PC-3 (cell line): ENCODE data around the gene STK39. TPM values are rescaled to one million over a fixed set of nuclear protein-coding genes. Genes with fewer than 3 reads are reported as not detected.

Source experiments
- ATAC-seq: fragments of 200-7000 bp; cut with Tn5 transposase; 2 replicates; pipeline ENCODE4 v1.9.1; 2020; ENCODE audit warnings: mild to moderate bottlenecking, moderate library complexity
- BruUV-seq: library from RNA; stranded (reverse); fragments of 400-500 nt; replicated peaks from 2 replicates; lab custom pipeline; 2021; lab: Mats Ljungman, UMichigan
- CTCF ChIA-PET: fragments of 300-600 bp; sonication (Branson Sonifier 250); formaldehyde crosslinking; loops from one replicate; lab custom pipeline; 2022; ENCODE audit warnings: antibody characterized with exemption; lab: Charles Lee
- POLR2A ChIA-PET: fragments of 300-600 bp; sonication (Branson Sonifier 250); formaldehyde crosslinking; loops from one replicate; lab custom pipeline; 2022; ENCODE audit warnings: antibody characterized with exemption; ENCODE audit not compliant: unreplicated experiment; lab: Charles Lee
- DNase-seq: peaks from one replicate; pipeline ENCODE4 v3.0.0-alpha.2; 2015
- H2AFZ ChIP-seq: fragments of 300-600 bp; sonication (generic); 2 replicates; pipeline ENCODE4 v1.6.0; 2016; ENCODE audit warnings: antibody characterized with exemption, low read length
- H3F3A ChIP-seq: fragments of 300-600 bp; sonication (generic); one replicate; pipeline ENCODE4 v1.6.0; 2017; ENCODE audit warnings: antibody characterized with exemption, low read length, control low read depth, mild to moderate bottlenecking; ENCODE audit not compliant: unreplicated experiment
- H3K27ac ChIP-seq: fragments of 300-600 bp; sonication (generic); 2 replicates; pipeline ENCODE4 v1.5.1; 2016; ENCODE audit warnings: mild to moderate bottlenecking, low read length
- H3K27me3 ChIP-seq: fragments of 300-600 bp; sonication (generic); 2 replicates; pipeline ENCODE4 v1.6.1; 2016; ENCODE audit warnings: low read length, mixed read lengths
- H3K36me3 ChIP-seq: fragments of 300-600 bp; sonication (generic); 2 replicates; pipeline ENCODE4 v1.6.1; 2016; ENCODE audit warnings: low read depth, mixed run types, low read length, mixed read lengths
- H3K4me1 ChIP-seq: fragments of 300-600 bp; sonication (generic); 2 replicates; pipeline ENCODE4 v1.5.1; 2016; ENCODE audit warnings: low read length; ENCODE audit not compliant: insufficient read depth
- H3K4me2 ChIP-seq: fragments of 300-600 bp; sonication (generic); 2 replicates; pipeline ENCODE4 v1.6.0; 2016; ENCODE audit warnings: low read length
- H3K4me3 ChIP-seq: fragments of 300-600 bp; sonication (generic); 2 replicates; pipeline ENCODE4 v1.5.1; 2016; ENCODE audit warnings: mild to moderate bottlenecking, low read length, mixed read lengths
- H3K79me2 ChIP-seq: fragments of 300-600 bp; sonication (generic); 2 replicates; pipeline ENCODE4 v1.6.1; 2017; ENCODE audit warnings: low read length, mixed read lengths
- H3K9ac ChIP-seq: fragments of 300-600 bp; sonication (generic); 2 replicates; pipeline ENCODE4 v1.6.0; 2016; ENCODE audit warnings: mild to moderate bottlenecking, low read length
- H3K9me2 ChIP-seq: fragments of 300-600 bp; sonication (generic); replicated peaks from 2 replicates; pipeline ENCODE4 v1.6.1; 2016; ENCODE audit warnings: mixed run types, low read length, mixed read lengths
- H3K9me3 ChIP-seq: fragments of 300-600 bp; sonication (generic); 2 replicates; pipeline ENCODE4 v1.6.1; 2016; ENCODE audit warnings: low read length, mixed read lengths
- H4K20me1 ChIP-seq: fragments of 300-600 bp; sonication (generic); 2 replicates; pipeline ENCODE4 v1.6.1; 2016; ENCODE audit warnings: low read length, mixed read lengths
- EZH2 ChIP-seq: fragments of 300-600 bp; sonication (generic); IDR thresholded peaks from one replicate; pipeline ENCODE4 v1.6.1; 2017; ENCODE audit warnings: antibody characterized with exemption, mild to moderate bottlenecking, low read length; ENCODE audit not compliant: unreplicated experiment
- EZH2phosphoT487 ChIP-seq: fragments of 300-600 bp; sonication (generic); IDR thresholded peaks from 2 replicates; pipeline ENCODE4 v1.6.1; 2018; ENCODE audit warnings: mild to moderate bottlenecking, antibody characterized with exemption, low read length, borderline replicate concordance
- intact Hi-C: fragments of 100-400 bp; cut with micrococcal nuclease; formaldehyde crosslinking; loops from 2 replicates; pipeline ENCODE4 v1.9.0; 2023
- total RNA-seq: library from RNA; depleted of rRNA; stranded (reverse); fragments of >200 nt; gene quantifications from 2 replicates; pipeline ENCODE4 v1.2.3, GENCODE V29; 2014
- TF ChIP-seq, protein P1 (sequence below): fragments of 300-600 bp; sonication (generic); conservative IDR thresholded peaks from 2 replicates; pipeline ENCODE4 v1.5.1; 2017; ENCODE audit warnings: antibody characterized with exemption, low read depth, mild to moderate bottlenecking, low read length

The STK39 gene
- total RNA-seq, 1 experiment from 2014 or later: 17.9 TPM

DNA sequence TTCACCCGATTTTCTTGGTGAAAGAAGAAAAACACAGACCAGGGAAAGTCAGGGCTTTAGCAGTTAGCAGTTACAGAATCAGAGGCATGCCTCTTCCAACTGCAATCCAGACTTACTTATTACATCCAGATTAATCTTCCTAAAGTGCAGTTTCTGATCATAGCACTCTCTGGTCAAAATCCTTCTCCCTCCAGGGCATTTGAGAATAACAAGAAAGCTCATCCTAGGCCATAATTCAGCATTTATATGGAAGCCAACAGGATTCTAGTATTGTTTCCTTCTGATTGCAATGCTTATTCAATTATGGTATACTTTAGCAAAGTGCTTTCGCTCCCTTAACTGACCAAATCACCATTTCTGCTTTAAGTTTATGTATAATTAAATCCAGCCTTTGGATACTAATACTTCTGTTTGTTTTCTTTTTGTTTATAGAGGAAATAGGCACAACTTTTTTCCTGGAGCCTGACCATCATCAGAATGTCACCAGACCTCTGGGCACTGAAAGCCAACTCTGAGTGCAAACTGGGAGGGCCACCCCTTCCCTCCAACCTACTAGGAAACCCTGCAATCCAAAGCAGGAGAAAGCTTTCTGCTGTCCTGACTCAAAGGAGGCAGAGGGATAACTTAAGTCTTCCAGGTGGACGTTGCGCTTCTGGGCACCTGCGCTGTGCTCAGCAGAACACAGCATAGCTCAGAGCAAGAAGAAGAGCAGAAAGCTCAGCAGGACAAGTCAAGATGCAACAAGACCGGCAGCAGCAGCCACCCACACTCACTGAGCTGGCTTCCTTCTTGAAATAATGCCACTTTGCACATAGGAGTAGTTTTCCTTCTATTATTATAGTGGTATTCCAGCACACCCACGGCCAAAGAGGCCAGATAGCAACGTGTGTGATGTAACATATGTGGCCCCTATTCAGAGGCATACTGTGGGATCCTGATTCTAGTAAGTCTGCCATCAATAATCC is 99.3 kb downstream of the STK39 start:
- TF ChIP-seq EZH2 (no peak), EZH2phosphoT487 (no peak)
- TF ChIP-seq, protein P1, sequence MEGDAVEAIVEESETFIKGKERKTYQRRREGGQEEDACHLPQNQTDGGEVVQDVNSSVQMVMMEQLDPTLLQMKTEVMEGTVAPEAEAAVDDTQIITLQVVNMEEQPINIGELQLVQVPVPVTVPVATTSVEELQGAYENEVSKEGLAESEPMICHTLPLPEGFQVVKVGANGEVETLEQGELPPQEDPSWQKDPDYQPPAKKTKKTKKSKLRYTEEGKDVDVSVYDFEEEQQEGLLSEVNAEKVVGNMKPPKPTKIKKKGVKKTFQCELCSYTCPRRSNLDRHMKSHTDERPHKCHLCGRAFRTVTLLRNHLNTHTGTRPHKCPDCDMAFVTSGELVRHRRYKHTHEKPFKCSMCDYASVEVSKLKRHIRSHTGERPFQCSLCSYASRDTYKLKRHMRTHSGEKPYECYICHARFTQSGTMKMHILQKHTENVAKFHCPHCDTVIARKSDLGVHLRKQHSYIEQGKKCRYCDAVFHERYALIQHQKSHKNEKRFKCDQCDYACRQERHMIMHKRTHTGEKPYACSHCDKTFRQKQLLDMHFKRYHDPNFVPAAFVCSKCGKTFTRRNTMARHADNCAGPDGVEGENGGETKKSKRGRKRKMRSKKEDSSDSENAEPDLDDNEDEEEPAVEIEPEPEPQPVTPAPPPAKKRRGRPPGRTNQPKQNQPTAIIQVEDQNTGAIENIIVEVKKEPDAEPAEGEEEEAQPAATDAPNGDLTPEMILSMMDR: no peak
- no peaks in the 10 kb centered on the region for H3K79me2 ChIP-seq
- H3K4me1 ChIP-seq: no peaks in the 10 kb centered on the region
- DNase-seq (no peak), ATAC-seq (no peak)
- no peak overlapping the region for H3K4me2 ChIP-seq
- no peak overlapping the region for H3K9ac ChIP-seq
- H3K36me3 ChIP-seq: no peaks in the 10 kb centered on the region
- no peaks in the 10 kb centered on the region for H3F3A ChIP-seq
- no peak overlapping the region for H3K4me3 ChIP-seq
- no peaks in the 10 kb centered on the region for H3K9me3 ChIP-seq
- H4K20me1 ChIP-seq: no peaks in the 10 kb centered on the region
- BruUV-seq: no TSS peak
- intact Hi-C loops: no loop called here
- no peak overlapping the region for H2AFZ ChIP-seq
- ChIA-PET CTCF (no interaction called here), POLR2A (no interaction called here)
- H3K27me3 ChIP-seq: no peaks in the 10 kb centered on the region
- H3K9me2 ChIP-seq: no peaks in the 10 kb centered on the region
- H3K27ac ChIP-seq: no peak overlapping the region

DNA sequence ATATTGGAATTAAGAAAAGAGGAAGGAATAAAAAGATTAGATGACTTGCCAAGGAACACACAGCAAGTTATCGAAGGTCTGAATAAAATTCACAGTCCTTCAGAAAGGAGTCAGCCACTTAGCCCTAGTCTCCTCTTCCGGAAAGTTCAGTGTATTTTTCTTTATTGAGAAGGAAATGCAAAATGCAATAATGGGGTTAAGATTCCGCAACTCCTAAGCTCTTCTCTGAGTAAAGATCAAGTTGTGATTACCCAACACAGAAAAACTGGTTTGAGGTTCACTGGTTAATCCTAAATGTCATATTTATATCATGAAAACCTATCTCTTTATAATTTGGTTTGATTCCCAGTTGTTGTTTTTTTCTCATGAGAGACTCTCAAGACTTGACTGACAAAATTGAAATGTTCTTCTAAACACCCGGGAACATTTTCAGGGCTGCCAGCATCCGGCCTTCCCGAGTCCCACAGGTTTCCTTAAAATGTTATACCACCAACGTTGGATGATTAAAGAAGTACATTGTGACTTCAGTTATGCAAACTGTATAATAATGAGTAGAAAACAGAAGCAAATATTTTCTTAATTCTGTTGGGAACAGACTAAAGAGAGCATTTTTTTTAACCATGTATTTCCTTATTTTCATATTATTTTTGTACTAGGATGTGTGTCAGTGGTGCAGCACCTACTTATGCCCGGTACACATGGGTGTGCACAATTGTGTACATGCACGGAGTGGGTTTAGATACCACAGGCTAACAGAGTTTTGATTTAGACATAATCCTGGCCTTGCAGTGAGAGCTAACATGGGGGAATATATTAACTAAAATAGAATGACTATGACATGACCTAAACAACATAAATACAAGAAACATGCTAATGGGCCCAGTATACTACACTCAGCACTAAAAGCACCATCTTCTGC is 100.2 kb downstream of the STK39 start:
- ATAC-seq: no peak

More for the DNA sequence above, 100.2 kb downstream of the STK39 start:
- CTCF ChIA-PET: no interaction called here
- Histone ChIP-seq H3F3A (no peaks in the 10 kb centered on the region), H2AFZ (no peak overlapping the region), H3K4me1 (no peaks in the 10 kb centered on the region), H4K20me1 (no peaks in the 10 kb centered on the region), H3K4me3 (no peak overlapping the region), H3K4me2 (no peak overlapping the region), H3K79me2 (no peaks in the 10 kb centered on the region), H3K9me3 (no peaks in the 10 kb centered on the region), H3K27me3 (no peaks in the 10 kb centered on the region), H3K9me2 (no peaks in the 10 kb centered on the region), H3K27ac (no peak overlapping the region), H3K36me3 (no peaks in the 10 kb centered on the region), H3K9ac (no peak overlapping the region)
- no TSS peak for BruUV-seq
- TF ChIP-seq EZH2: no peak
- TF ChIP-seq EZH2phosphoT487: no peak
- TF ChIP-seq, protein P1: no peak
- DNase-seq: no peak
- intact Hi-C loops: no loop called here
- POLR2A ChIA-PET: no interaction called here
